Measurements from ENCODE around the gene PDCD11.
"Not testable (repeated sequence)": the region's sequence is repeated elsewhere in the genome, so short reads cannot be mapped to it uniquely, and the experiment has no call there.

The PDCD11 gene

DNA sequence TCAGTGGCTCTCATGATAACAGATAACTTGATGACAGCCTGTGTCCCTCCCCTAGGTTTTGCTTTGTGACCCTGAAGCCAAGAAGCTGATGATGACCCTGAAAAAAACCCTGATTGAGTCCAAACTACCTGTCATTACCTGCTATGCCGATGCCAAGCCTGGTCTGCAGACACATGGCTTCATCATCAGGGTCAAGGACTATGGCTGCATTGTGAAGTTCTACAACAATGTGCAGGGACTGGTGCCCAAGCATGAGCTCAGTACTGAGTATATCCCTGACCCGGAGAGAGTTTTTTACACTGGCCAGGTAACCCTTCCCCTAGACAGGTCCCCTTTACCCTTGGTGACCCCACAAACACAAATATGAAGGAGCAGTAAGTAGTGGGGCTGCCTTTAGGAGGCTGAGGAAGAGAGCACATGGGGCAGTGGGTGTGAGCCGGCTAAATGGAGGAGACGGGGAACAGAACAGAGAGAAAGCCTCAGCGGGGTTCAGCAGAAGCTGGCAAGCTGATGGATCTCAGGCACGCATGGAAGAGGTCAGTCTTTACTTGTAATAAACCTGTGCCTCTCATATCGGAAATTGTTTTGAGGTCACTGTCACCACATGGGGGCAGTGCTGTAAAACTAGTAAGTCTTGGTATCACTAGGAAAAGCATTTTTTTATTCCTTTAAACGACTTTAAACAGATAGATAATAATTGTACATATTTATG, 20.2 kb downstream of the PDCD11 start:
- no peak for TF ChIP-seq Cebpa-rat (IDR thresholded peaks at IDR 0.05)
- H3K9me3 ChIP-seq, result no peaks in the 10 kb centered on the region
- H3K27me3 ChIP-seq, result no peaks in the 10 kb centered on the region
- peaks cover 100% of the 10 kb centered on the region for H3K36me3 ChIP-seq
- no peak overlapping the region for H3K27ac ChIP-seq
- H3K4me1 ChIP-seq, result no peaks in the 10 kb centered on the region
- no peak overlapping the region for H3K4me2 ChIP-seq
- H4K20me1 ChIP-seq, result peaks cover 50% of the 10 kb centered on the region
- no peak overlapping the region for H3K9ac ChIP-seq
- no peak overlapping the region for H3K4me3 ChIP-seq

DNA sequence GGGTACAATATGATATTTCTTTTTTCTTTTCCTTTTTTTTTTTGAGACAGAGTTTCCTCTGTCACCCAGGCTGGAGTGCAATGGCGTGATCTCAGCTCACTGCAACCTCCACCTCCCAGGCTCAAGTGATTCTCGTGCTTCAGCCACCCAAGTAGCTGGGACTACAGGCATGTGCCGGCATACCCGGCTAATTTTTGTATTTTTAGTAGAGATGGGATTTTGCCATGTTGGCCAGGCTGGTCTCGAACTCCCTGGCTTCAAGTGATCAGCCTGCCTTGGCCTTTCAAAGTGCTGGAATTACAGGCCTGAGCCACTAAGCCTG, 20.7 kb downstream of the PDCD11 start:
- H3K9me3 ChIP-seq, H3K9ac ChIP-seq, H3K4me3 ChIP-seq, H3K4me1 ChIP-seq, H3K27ac ChIP-seq, H3K27me3 ChIP-seq, H3K4me2 ChIP-seq: not testable (repeated sequence)
- Histone ChIP-seq H3K36me3 (peaks cover 100% of the 10 kb centered on the region), H4K20me1 (peaks cover 50% of the 10 kb centered on the region)

DNA sequence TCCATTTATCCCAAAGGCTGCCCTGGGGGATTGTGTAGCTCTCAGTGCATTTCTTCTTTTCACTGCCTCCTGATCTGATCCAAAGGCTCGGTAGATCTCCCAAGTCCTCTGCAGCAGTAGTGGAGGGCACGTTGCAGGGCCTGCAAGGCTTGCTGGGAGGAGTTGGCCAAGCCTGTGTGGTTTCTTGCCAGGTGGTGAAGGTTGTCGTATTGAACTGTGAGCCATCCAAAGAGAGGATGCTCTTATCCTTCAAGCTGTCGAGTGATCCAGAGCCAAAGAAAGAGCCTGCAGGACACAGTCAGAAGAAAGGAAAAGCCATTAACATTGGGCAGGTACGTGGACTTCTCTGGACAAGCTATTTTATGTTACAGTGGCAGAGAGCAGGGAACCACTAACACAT, 21.2 kb downstream of the PDCD11 start:
- Histone ChIP-seq H3K36me3 (peaks cover 100% of the 10 kb centered on the region), H3K4me2 (no peak overlapping the region), H3K4me1 (no peaks in the 10 kb centered on the region), H3K4me3 (no peak overlapping the region), H3K9me3 (no peaks in the 10 kb centered on the region), H3K9ac (no peak overlapping the region), H4K20me1 (peaks cover 49% of the 10 kb centered on the region), H3K27ac (no peak overlapping the region), H3K27me3 (no peaks in the 10 kb centered on the region)
- no peak for TF ChIP-seq Cebpa-rat (IDR thresholded peaks at IDR 0.05)

DNA sequence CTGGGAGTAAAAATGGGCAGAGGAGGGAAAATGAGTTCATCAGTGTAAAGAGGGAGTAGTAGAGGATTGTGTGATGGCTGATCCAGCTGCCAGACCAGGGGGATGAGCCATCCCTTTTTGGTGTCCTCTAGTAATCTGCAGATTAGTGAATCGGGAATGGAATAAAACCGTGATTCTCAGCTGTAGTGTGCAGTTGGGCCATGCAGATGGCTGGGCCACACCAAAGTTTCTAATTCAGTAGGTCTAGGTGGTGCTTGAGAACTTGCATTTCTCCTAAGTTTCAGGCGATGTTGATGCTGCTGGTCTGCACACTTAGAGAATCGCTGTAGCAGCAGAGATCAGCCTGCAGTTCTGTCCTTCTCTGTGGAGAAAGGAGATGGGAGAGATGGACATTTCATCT, 22.7 kb downstream of the PDCD11 start:
- no peak overlapping the region for H3K9ac ChIP-seq
- H4K20me1 ChIP-seq, result peaks cover 48% of the 10 kb centered on the region
- H3K36me3 ChIP-seq, result peaks cover 100% of the 10 kb centered on the region
- H3K27me3 ChIP-seq, result no peaks in the 10 kb centered on the region
- no peaks in the 10 kb centered on the region for H3K4me1 ChIP-seq
- H3K27ac ChIP-seq, result no peak overlapping the region
- no peaks in the 10 kb centered on the region for H3K9me3 ChIP-seq
- TF ChIP-seq Cebpa-rat (IDR thresholded peaks at IDR 0.05), result no peak
- no peak overlapping the region for H3K4me2 ChIP-seq
- H3K4me3 ChIP-seq, result no peak overlapping the region

DNA sequence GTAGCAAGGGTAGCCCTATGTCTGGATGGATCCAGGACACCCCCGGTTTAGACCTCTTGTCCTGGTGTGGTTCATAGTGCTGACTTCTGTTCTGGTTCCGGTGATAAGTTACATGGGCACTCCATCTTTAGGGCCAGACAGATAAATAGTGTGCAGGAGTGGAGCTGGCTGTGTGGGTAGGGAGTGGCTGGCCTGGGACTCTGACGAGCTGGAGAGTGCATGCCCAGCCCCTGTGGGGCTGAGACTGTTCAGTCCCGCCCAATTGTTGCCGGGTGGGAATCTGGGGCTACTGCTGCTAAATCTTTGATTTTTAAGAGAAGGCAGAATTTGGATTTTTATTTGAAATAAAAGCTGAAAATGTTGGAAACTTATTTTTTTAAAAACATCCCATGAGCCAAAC, 27.3 kb downstream of the PDCD11 start:
- Histone ChIP-seq H3K4me2 (no peak overlapping the region), H3K4me3 (no peak overlapping the region), H3K27me3 (no peaks in the 10 kb centered on the region), H3K36me3 (peaks cover 99% of the 10 kb centered on the region), H3K27ac (no peak overlapping the region), H3K9ac (no peak overlapping the region), H3K9me3 (no peaks in the 10 kb centered on the region), H3K4me1 (peaks cover 12% of the 10 kb centered on the region), H4K20me1 (peaks cover 14% of the 10 kb centered on the region)
- TF ChIP-seq Cebpa-rat (IDR thresholded peaks at IDR 0.05), result no peak

DNA sequence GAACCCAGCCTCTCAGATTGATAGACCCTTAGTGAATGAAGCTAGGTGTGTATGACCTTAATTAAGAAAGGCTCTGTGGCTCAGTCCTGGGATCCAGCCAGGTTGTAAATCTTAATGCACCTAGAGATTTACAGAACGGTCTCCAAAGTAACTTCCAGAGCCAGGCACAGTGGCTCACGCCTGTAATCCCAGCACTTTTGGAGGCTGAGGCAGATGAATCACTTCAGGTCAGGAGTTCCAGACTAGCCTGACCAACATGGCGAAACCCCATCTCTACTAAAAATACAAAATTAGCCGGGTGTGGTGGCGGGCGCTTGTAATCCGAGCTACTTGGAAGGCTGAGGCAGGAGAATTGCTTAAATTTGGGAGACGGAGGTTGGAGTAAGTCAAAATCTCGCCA, 31.4 kb downstream of the PDCD11 start:
- Histone ChIP-seq H3K4me1 (peaks cover 40% of the 10 kb centered on the region), H3K4me3 (no peak overlapping the region), H3K9me3 (no peaks in the 10 kb centered on the region), H4K20me1 (peaks cover 9% of the 10 kb centered on the region; the same call in 1 of the 2 replicates), H3K27ac (no peak overlapping the region), H3K9ac (no peak overlapping the region), H3K36me3 (peaks cover 89% of the 10 kb centered on the region), H3K4me2 (peak overlapping the region; percentile 75), H3K27me3 (no peaks in the 10 kb centered on the region)
- no peak for TF ChIP-seq Cebpa-rat (IDR thresholded peaks at IDR 0.05)

DNA sequence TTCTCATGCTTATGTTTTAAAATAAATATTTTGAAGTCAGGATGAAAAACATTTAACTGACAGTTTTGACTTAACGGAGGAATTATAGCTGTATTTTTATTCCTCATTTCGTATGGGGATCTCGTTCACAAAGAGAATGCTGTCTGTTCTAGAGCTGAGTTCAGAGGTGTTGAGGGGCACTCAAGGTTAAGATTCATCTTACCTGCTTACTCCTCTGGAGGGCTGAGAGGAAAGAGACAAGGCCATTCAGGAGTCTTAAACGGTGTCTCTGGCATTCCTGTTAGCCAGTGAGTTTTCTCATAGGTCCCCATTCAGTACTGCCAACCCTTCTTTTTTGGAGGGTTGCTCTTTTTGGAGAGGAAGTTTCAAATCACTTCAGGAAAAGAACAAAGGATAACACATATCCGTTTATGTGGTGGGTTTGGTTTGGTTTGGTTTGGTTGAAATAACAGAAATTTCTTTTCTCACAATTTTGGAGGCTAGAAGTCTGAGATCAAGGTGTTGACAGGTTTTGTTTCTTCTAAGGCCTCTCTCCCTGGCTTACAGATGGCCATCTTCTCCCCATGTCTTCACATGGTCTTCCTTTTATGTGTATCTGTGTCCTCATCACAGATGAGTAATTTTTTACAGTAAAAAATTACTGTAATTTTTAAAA, 32.7 kb downstream of the PDCD11 start:
- H3K27me3 ChIP-seq, result no peaks in the 10 kb centered on the region
- peak overlapping the region; percentile 75 for H3K4me2 ChIP-seq
- peaks cover 89% of the 10 kb centered on the region for H3K36me3 ChIP-seq
- H3K9ac ChIP-seq, result peak overlapping the region; percentile 44; the same call in 1 of the 2 replicates
- H3K4me3 ChIP-seq, result peak overlapping the region; percentile 32; the same call in 1 of the 2 replicates
- no peaks in the 10 kb centered on the region for H3K9me3 ChIP-seq
- peak overlapping the region; percentile 63 for H3K27ac ChIP-seq
- H3K4me1 ChIP-seq, result peaks cover 40% of the 10 kb centered on the region
- no peak for TF ChIP-seq Cebpa-rat (IDR thresholded peaks at IDR 0.05)
- H4K20me1 ChIP-seq, result peaks cover 3% of the 10 kb centered on the region; the same call in 1 of the 2 replicates

DNA sequence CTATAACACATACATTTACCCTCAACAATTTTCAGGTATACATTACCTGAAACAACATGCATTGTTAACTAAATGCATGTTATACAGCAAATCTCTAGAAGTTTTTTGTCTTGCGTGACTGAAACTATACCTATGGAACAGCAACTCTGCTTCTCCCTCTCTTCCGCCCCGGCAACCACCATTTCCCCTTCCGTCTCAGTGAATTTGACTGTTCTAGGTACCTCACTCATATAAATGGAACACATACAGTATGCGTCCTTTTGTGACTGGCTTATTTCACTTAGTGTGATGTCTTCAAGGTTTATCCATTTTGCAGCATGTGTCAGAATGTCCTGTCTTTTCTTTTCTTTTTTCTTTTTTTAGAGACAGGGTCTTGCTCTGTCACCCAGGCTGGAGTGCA, 33.2 kb downstream of the PDCD11 start:
- H3K27ac ChIP-seq, result peak overlapping the region; percentile 63
- H3K9me3 ChIP-seq, result no peaks in the 10 kb centered on the region
- no peaks in the 10 kb centered on the region for H4K20me1 ChIP-seq
- peak overlapping the region; percentile 75 for H3K4me2 ChIP-seq
- no peak for TF ChIP-seq Cebpa-rat (IDR thresholded peaks at IDR 0.05)
- H3K36me3 ChIP-seq, result peaks cover 89% of the 10 kb centered on the region
- H3K4me3 ChIP-seq, result peak overlapping the region; percentile 32; the same call in 1 of the 2 replicates
- H3K9ac ChIP-seq, result no peak overlapping the region
- peaks cover 40% of the 10 kb centered on the region for H3K4me1 ChIP-seq
- H3K27me3 ChIP-seq, result no peaks in the 10 kb centered on the region

DNA sequence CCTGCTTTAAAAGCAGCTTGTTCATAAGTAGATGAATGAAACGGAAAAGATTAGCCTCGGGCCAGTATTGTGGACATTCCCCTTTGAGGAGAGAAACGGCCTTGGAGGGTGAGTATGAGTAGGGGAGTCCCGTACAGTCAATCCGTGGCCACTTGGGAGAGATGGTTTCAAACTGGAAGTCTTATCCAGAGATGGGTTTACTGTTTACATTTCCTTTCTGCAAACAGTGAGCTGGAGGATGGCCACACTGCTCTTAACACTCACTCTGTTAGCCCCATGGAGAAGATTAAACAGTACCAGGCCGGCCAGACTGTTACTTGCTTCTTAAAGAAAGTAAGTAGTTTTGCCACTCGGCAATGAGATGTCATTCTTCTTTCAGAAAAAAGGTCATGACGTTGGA, 35.5 kb downstream of the PDCD11 start:
- H3K9me3 ChIP-seq, result no peaks in the 10 kb centered on the region
- H3K36me3 ChIP-seq, result peaks cover 86% of the 10 kb centered on the region
- peaks cover 56% of the 10 kb centered on the region for H3K4me1 ChIP-seq
- no peak overlapping the region for H3K27ac ChIP-seq
- no peak overlapping the region for H3K4me3 ChIP-seq
- no peaks in the 10 kb centered on the region for H3K27me3 ChIP-seq
- no peak for TF ChIP-seq Cebpa-rat (IDR thresholded peaks at IDR 0.05)
- H4K20me1 ChIP-seq, result peaks cover 6% of the 10 kb centered on the region; the same call in 1 of the 2 replicates
- H3K9ac ChIP-seq, result no peak overlapping the region
- H3K4me2 ChIP-seq, result no peak overlapping the region

DNA sequence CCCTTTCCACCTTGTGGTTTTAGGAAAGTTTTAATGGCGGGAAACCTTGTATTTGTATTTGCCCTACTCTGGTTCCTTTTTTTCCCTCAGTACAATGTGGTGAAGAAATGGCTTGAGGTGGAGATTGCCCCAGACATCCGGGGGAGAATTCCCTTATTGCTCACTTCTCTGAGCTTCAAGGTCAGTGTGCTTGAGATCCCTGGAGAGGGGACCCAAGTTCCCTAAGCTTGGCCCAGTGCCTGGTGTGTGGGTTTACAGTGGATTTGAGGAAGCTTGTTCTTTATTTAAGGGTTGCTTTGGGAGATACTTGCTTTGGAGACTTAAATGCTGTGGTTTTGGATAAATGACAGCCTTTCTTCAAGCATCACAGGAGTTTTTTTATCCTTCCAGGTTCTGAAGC, 37.4 kb downstream of the PDCD11 start:
- peaks cover 88% of the 10 kb centered on the region for H3K36me3 ChIP-seq

More for the DNA sequence above, 37.4 kb downstream of the PDCD11 start:
- peaks cover 13% of the 10 kb centered on the region; the same call in 1 of the 2 replicates for H4K20me1 ChIP-seq
- H3K9me3 ChIP-seq, result no peaks in the 10 kb centered on the region
- H3K4me3 ChIP-seq, result no peak overlapping the region
- no peak overlapping the region for H3K4me2 ChIP-seq
- no peak overlapping the region for H3K27ac ChIP-seq
- H3K27me3 ChIP-seq, result no peaks in the 10 kb centered on the region
- TF ChIP-seq Cebpa-rat (IDR thresholded peaks at IDR 0.05), result no peak
- peaks cover 43% of the 10 kb centered on the region for H3K4me1 ChIP-seq
- no peak overlapping the region for H3K9ac ChIP-seq

Data from BLaER1 (cell line).